ENCODE data around the gene FRAT2.
"Not testable (repeated sequence)": the region's sequence is repeated elsewhere in the genome, so short reads cannot be mapped to it uniquely, and the experiment has no call there.

FRAT2 gene

DNA sequence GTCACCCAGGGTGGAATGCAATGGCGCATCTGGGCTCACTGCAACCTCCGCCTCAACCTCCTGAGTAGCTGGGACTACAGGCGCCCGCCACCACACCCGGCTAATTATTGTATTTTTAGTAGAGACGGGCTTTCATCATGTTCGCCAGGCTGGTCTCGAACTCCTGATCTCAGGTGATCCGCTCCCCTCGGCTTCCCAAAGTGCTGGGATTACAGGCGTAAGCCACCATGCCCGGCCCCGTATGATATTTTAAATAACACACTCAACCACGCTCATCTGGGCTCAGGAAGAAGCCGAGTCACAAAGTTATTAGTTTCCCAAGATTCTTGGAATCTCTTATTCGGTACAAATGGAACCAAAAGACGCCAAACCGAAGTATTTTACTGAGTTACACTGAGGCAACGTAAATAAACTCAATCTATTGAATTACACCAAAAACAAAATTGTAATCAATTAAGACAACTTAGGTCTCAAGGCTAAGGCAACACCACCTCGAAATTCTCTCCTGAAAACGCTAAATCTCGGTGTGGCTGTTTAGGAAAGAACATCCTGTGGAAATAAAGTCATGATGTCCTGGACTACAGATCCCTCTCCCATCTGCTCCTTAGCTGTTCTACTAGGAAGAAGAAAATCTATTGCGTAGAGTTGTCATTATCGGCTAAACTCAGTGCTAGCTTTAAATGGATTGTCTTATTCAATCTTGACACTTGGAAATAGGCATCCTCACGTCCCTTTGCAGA lies 43.0 kb downstream of the FRAT2 start:
- no peak for DNase-seq (ENCODE audit: low spot score)

GRCh38 chr10:97290576-97291356 lies 43.8 kb downstream of the FRAT2 start:
- not testable (repeated sequence) for DNase-seq (ENCODE audit: low spot score)

DNA sequence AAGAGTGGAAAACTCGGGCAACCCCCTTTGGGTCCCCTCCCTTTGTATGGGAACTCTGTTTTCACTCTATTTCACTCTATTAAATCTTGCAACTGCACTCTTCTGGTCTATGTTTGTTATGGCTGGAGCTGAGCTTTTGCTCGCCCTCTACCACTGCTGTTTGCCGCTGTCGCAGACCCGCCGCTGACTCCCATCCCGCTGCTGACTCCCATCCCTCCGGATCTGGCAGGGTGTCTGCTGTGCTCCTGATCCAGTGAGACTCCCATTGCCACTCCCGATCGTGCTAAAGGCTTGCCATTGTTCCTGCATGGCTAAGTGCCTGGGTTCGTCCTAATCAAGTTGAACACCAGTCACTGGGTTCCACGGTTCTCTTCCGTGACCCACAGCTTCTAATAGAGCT lies 44.5 kb downstream of the FRAT2 start:
- not testable (repeated sequence) for DNase-seq (ENCODE audit: low spot score)
